GM12891 (cell line): Measurements from ENCODE around the gene RAB40AL.

ENCODE experiments used
- PAX5 ChIP-seq: IDR thresholded peaks from 2 replicates; pipeline ENCODE4 v1.6.1; 2011; ENCODE audit warnings: low read length, moderate library complexity, mild to moderate bottlenecking; ENCODE audit not compliant: insufficient read depth, severe bottlenecking
- POLR2A ChIP-seq: IDR thresholded peaks from 2 replicates; pipeline ENCODE4 v1.6.1; 2011; ENCODE audit warnings: low read depth, low read length, control low read depth
- POLR2AphosphoS5 ChIP-seq: IDR thresholded peaks from 2 replicates; pipeline ENCODE4 v1.6.1; 2011; ENCODE audit warnings: low read depth, low read length, control low read depth
- POU2F2 ChIP-seq: IDR thresholded peaks from 2 replicates; pipeline ENCODE4 v1.6.1; 2011; ENCODE audit warnings: low read depth, mild to moderate bottlenecking, control low read depth, low read length, moderate library complexity
- SPI1 ChIP-seq: IDR thresholded peaks from 2 replicates; pipeline ENCODE4 v1.6.1; 2011; ENCODE audit warnings: low read depth, low read length, control low read depth
- TAF1 ChIP-seq: IDR thresholded peaks from 2 replicates; pipeline ENCODE4 v1.6.1; 2011; ENCODE audit warnings: low read depth, low read length, control low read depth

- TF ChIP-seq POLR2A (no peak), POLR2AphosphoS5 (no peak), TAF1 (no peak), SPI1 (no peak), PAX5 (no peak), POU2F2 (no peak)
These were observed 49.4 kb upstream of the RAB40AL start for GRCh38 chrX:102887687-102888086.
